Memory B cell (primary cell): Measurements from ENCODE around the gene MATCAP1.

ENCODE experiments used
- ATAC-seq: fragments of 150-1000 bp; cut with Tn5 transposase; 2 replicates; pipeline ENCODE4 v1.10.0; 2021; ENCODE audit warnings: low read depth, mild to moderate bottlenecking, moderate library complexity
- DNase-seq, 2 donors: peaks; one replicate each; pipeline ENCODE4 v3.0.0; 2022; ENCODE audit warnings: low spot score in 2 of 2
- H3K27ac Mint-ChIP-seq: one replicate; pipeline ENCODE4 v1.8.0; 2022; ENCODE audit warnings: mild to moderate bottlenecking, moderate library complexity, mixed read lengths
- H3K27me3 Mint-ChIP-seq: one replicate; pipeline ENCODE4 v1.8.0; 2022; ENCODE audit warnings: mixed read lengths
- H3K36me3 Mint-ChIP-seq: one replicate; pipeline ENCODE4 v1.8.0; 2022; ENCODE audit warnings: mild to moderate bottlenecking, mixed read lengths
- H3K4me1 Mint-ChIP-seq: one replicate; pipeline ENCODE4 v1.8.0; 2022; ENCODE audit warnings: mixed read lengths
- H3K4me3 Mint-ChIP-seq: one replicate; pipeline ENCODE4 v1.8.0; 2022; ENCODE audit warnings: mild to moderate bottlenecking, moderate library complexity, mixed read lengths
- H3K9me3 Mint-ChIP-seq: one replicate; pipeline ENCODE4 v1.8.0; 2022; ENCODE audit warnings: mixed read lengths

The MATCAP1 gene

DNA sequence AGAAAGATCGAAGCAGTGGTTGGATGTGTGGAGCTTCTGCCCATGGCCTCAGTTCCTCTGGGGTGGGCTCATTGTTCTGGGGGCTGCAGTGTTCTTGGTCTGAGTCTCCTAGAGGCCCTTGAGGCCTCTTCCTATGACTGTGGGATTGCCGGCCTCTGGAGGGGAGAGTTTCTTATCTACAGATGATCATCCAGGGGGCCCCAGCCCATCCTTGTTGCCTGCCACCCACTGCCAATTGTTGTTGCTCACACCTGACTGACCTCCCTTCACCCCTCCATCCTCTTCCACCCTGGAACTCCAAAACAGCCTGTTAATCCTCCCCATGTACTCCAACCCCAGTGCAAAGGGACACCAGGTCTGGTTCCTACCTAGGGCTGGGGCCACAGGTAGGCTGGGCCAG, 38.8 kb downstream of the MATCAP1 start:
- Mint-ChIP-seq H3K27ac (no peak overlapping the region), H3K27me3 (peaks cover 14% of the 10 kb centered on the region), H3K4me3 (no peak overlapping the region), H3K36me3 (peaks cover 61% of the 10 kb centered on the region), H3K4me1 (peaks cover 3% of the 10 kb centered on the region), H3K9me3 (no peaks in the 10 kb centered on the region)
- DNase-seq = no peak
- no peak for ATAC-seq

DNA sequence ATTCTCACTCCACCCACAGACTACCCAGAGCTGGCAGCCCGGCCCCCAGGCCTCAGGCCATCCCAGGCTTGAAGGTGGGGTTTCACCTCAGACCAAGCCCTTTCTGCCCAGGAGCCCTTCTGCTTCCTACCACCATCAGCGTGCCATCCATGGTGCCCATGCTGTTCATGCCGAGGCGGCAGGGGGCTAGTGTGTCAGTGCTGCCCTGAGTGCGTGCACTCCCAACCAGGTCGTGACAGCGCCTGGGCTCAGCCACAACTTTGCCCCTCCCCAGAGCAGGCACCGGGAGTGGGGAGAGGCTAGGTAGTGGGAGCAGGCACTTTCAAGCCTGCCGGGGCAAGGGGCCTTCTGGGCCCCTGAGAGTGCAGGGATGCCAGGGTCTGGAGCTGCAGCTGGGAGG, 41.4 kb downstream of the MATCAP1 start:
- Mint-ChIP-seq H3K9me3 (no peaks in the 10 kb centered on the region), H3K4me3 (no peak overlapping the region), H3K27me3 (no peaks in the 10 kb centered on the region), H3K36me3 (peaks cover 56% of the 10 kb centered on the region), H3K4me1 (no peaks in the 10 kb centered on the region), H3K27ac (no peak overlapping the region)
- ATAC-seq = no peak
- no peak for DNase-seq

DNA sequence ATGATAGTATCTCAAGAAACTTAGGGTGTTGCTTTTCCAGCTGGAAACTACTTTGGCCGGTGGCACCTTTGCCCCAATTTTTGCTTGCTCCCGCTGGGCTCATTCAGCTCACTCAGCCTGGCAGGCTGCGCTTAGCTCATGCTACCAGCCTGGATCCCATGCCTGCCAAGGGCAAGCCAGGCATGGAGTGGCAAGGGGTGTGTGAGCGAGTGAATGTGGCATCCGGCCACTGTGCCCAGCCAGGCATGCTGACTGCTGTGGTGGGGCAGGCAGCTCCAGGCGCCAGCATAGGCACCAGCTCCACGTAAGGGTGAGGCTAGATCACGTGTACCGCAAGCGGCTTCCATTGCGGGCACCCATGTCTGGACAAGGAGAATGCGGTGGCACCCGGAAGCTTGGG, 42.4 kb downstream of the MATCAP1 start:
- Mint-ChIP-seq H3K27me3 (no peaks in the 10 kb centered on the region), H3K9me3 (no peaks in the 10 kb centered on the region), H3K4me1 (no peaks in the 10 kb centered on the region), H3K36me3 (peaks cover 49% of the 10 kb centered on the region), H3K27ac (no peak overlapping the region), H3K4me3 (no peak overlapping the region)
- ATAC-seq (no peak), DNase-seq (no peak)

DNA sequence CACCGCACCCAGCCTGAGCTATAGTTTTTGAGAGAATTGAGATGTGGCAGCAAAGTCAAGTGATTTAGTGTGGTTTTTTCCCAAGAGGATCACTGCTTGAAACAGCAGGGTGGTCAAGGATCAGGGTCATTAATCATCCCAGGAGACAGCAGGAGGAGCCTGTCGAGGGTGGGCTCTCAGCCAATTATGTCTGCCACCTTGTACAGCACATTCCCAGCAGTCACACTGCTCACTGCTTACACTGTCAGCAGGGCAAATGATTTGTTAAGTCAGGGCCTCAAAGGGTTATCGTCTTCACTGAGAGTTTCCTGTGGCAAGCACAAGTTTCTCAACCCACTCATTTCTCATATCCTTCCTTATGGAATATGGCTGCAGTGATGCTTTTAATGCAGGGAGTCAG, 46.2 kb downstream of the MATCAP1 start:
- H3K36me3 Mint-ChIP-seq = peaks cover 29% of the 10 kb centered on the region
- no peaks in the 10 kb centered on the region for H3K27me3 Mint-ChIP-seq
- H3K9me3 Mint-ChIP-seq = no peaks in the 10 kb centered on the region
- no peak overlapping the region for H3K4me3 Mint-ChIP-seq
- ATAC-seq = no peak
- H3K4me1 Mint-ChIP-seq = no peaks in the 10 kb centered on the region
- DNase-seq = no peak
- no peak overlapping the region for H3K27ac Mint-ChIP-seq

DNA sequence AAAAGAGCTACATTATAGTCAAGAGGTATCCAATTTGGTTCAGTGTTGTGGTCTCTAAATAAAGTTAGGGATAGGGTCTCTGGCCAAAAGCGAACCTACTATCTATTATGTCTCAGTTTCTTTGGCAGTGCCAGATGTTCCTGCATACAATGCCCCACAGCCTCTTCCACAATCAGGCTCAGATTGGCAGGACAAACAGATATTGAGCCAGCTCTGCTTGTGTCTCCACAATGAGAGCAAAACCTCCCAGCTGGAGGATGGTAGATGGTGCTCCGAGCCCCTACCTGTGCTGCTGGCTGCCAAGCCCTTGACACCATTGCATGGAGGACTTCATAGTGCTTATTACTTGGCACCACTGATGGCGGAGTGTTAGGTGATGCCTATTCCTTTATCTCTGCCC, 54.3 kb downstream of the MATCAP1 start:
- H3K27ac Mint-ChIP-seq = no peak overlapping the region
- H3K4me1 Mint-ChIP-seq = no peaks in the 10 kb centered on the region
- peaks cover 29% of the 10 kb centered on the region for H3K36me3 Mint-ChIP-seq
- H3K4me3 Mint-ChIP-seq = no peak overlapping the region
- H3K9me3 Mint-ChIP-seq = no peaks in the 10 kb centered on the region
- DNase-seq (no peak), ATAC-seq (no peak)
- H3K27me3 Mint-ChIP-seq = no peaks in the 10 kb centered on the region

DNA sequence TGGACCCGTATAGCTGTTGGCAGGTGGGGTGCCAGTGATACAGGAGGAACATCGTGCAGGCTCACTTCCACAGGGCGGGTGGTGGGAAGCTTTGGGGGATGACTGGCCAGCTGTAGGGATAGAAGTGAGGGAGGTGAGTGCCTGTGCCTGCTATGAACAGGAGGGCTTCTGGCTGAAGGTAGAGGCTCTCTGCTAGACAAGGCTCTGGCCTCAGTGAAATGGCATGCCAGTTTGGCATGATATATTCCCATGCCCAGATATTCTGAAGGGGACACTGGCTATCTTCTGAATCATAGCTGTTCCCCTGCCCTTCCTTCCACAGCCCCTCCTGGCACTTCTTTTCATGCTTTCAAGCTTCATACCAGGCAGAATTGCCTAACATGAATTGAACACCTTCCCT, 54.9 kb downstream of the MATCAP1 start:
- Mint-ChIP-seq H3K4me1 (no peaks in the 10 kb centered on the region), H3K36me3 (peaks cover 29% of the 10 kb centered on the region), H3K9me3 (no peaks in the 10 kb centered on the region), H3K27me3 (no peaks in the 10 kb centered on the region), H3K27ac (no peak overlapping the region), H3K4me3 (no peak overlapping the region)
- ATAC-seq = no peak
- DNase-seq = no peak

DNA sequence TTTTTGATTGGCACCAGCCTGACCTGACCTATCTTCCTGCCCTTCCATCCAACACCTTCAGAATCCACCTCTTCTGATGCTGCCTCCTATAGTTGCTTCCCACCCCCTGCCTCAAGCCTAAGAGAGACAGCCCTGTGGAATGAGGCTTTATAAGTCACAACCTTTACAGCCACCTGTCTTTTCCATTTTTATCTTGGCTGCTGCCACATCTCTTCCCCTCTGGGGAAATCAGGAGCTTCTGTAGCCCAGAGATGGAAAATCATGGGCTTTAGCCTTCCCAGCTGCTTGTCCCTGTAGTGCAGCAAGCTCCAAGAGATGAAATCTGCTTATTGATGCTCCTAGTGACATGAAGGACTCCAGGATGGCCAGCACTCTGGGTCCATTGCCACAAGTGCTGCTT, 55.3 kb downstream of the MATCAP1 start:
- no peaks in the 10 kb centered on the region for H3K27me3 Mint-ChIP-seq
- H3K4me1 Mint-ChIP-seq = no peaks in the 10 kb centered on the region
- DNase-seq (no peak), ATAC-seq (no peak)
- no peak overlapping the region for H3K27ac Mint-ChIP-seq
- H3K4me3 Mint-ChIP-seq = no peak overlapping the region
- no peaks in the 10 kb centered on the region for H3K9me3 Mint-ChIP-seq
- H3K36me3 Mint-ChIP-seq = peaks cover 32% of the 10 kb centered on the region
